ENCODE data around the gene EMP3. TPM values are rescaled to one million over a fixed set of nuclear protein-coding genes. Genes with fewer than 3 reads are reported as not detected.

Gene EMP3
- total and polyA plus RNA-seq, 2 of the 13 experiments (the other 11 are each of a cell fraction or from before 2014, with no cell fraction given) = 2.2 to 7.8 TPM

DNA sequence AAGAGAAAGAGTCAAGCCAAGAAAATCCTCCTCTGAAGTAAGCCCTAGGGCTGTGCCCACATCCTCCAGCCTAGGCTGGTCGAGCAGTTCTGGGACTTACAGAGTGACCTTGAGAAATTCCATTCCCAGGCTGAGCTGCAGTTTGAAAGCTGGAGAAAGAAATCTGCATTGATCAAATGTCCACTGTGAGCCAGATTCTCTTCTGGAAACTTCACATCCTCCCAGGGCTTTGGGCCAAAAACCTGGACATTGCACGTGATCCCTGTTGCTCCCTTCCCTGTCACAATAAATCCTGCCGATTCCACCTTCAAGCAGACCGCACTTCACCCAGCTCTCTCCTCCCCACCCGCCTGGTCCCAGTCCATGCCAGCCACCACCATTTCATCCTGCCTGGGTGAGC, 22.7 kb downstream of the EMP3 start (continued):
- TF ChIP-seq, protein P1, sequence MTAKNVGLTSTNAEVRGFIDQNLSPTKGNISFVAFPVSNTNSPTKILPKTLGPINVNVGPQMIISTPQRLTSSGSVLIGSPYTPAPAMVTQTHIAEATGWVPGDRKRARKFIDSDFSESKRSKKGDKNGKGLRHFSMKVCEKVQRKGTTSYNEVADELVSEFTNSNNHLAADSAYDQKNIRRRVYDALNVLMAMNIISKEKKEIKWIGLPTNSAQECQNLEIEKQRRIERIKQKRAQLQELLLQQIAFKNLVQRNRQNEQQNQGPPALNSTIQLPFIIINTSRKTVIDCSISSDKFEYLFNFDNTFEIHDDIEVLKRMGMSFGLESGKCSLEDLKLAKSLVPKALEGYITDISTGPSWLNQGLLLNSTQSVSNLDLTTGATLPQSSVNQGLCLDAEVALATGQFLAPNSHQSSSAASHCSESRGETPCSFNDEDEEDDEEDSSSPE (CRISPR knock-in tag; IDR thresholded peaks at IDR 0.05) = no peak
- TF ChIP-seq, protein P2, sequence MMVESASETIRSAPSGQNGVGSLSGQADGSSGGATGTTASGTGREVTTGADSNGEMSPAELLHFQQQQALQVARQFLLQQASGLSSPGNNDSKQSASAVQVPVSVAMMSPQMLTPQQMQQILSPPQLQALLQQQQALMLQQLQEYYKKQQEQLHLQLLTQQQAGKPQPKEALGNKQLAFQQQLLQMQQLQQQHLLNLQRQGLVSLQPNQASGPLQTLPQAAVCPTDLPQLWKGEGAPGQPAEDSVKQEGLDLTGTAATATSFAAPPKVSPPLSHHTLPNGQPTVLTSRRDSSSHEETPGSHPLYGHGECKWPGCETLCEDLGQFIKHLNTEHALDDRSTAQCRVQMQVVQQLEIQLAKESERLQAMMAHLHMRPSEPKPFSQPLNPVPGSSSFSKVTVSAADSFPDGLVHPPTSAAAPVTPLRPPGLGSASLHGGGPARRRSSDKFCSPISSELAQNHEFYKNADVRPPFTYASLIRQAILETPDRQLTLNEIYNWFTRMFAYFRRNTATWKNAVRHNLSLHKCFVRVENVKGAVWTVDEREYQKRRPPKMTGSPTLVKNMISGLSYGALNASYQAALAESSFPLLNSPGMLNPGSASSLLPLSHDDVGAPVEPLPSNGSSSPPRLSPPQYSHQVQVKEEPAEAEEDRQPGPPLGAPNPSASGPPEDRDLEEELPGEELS (CRISPR knock-in tag; IDR thresholded peaks at IDR 0.05) = no peak
- TF ChIP-seq ZNF749 (CRISPR knock-in tag; IDR thresholded peaks at IDR 0.05; ENCODE audit: borderline replicate concordance) (no peak), ATF7-NPFF (CRISPR knock-in tag; IDR thresholded peaks at IDR 0.05; ENCODE audit: low read depth) (no peak), ZNF670 (CRISPR knock-in tag; IDR thresholded peaks at IDR 0.05; ENCODE audit: borderline replicate concordance) (no peak), CCAR2 (optimal IDR thresholded peaks at IDR 0.05; ENCODE audit: low read depth, low read length) (no peak), ZNF788 (CRISPR knock-in tag; IDR thresholded peaks at IDR 0.05; ENCODE audit: borderline replicate concordance) (no peak), SIN3B (IDR thresholded peaks at IDR 0.05; ENCODE audit: low read length) (no peak), HDAC2 (CRISPR knock-in tag; IDR thresholded peaks at IDR 0.05) (no peak), ZBTB3 (CRISPR knock-in tag; IDR thresholded peaks at IDR 0.05; ENCODE audit: borderline replicate concordance, low read depth) (no peak), KDM6A (CRISPR knock-in tag; IDR thresholded peaks at IDR 0.05; ENCODE audit: low read depth) (no peak), MAFK (conservative IDR thresholded peaks at IDR 0.05 in 1 of 2, IDR thresholded peaks at IDR 0.05 in 1 of 2; ENCODE audit: low read length in 2 of 2) (no peak), RELA (CRISPR knock-in tag; IDR thresholded peaks at IDR 0.05) (no peak), ZNF879 (CRISPR knock-in tag; IDR thresholded peaks at IDR 0.05) (no peak)
- TF ChIP-seq, protein P3, sequence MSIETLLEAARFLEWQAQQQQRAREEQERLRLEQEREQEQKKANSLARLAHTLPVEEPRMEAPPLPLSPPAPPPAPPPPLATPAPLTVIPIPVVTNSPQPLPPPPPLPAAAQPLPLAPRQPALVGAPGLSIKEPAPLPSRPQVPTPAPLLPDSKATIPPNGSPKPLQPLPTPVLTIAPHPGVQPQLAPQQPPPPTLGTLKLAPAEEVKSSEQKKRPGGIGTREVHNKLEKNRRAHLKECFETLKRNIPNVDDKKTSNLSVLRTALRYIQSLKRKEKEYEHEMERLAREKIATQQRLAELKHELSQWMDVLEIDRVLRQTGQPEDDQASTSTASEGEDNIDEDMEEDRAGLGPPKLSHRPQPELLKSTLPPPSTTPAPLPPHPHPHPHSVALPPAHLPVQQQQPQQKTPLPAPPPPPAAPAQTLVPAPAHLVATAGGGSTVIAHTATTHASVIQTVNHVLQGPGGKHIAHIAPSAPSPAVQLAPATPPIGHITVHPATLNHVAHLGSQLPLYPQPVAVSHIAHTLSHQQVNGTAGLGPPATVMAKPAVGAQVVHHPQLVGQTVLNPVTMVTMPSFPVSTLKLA (IDR thresholded peaks at IDR 0.05) = no peak
- TF ChIP-seq, protein P4, sequence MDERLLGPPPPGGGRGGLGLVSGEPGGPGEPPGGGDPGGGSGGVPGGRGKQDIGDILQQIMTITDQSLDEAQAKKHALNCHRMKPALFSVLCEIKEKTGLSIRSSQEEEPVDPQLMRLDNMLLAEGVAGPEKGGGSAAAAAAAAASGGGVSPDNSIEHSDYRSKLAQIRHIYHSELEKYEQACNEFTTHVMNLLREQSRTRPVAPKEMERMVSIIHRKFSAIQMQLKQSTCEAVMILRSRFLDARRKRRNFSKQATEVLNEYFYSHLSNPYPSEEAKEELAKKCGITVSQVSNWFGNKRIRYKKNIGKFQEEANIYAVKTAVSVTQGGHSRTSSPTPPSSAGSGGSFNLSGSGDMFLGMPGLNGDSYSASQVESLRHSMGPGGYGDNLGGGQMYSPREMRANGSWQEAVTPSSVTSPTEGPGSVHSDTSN (CRISPR knock-in tag; IDR thresholded peaks at IDR 0.05) = no peak
- TF ChIP-seq, protein P5, sequence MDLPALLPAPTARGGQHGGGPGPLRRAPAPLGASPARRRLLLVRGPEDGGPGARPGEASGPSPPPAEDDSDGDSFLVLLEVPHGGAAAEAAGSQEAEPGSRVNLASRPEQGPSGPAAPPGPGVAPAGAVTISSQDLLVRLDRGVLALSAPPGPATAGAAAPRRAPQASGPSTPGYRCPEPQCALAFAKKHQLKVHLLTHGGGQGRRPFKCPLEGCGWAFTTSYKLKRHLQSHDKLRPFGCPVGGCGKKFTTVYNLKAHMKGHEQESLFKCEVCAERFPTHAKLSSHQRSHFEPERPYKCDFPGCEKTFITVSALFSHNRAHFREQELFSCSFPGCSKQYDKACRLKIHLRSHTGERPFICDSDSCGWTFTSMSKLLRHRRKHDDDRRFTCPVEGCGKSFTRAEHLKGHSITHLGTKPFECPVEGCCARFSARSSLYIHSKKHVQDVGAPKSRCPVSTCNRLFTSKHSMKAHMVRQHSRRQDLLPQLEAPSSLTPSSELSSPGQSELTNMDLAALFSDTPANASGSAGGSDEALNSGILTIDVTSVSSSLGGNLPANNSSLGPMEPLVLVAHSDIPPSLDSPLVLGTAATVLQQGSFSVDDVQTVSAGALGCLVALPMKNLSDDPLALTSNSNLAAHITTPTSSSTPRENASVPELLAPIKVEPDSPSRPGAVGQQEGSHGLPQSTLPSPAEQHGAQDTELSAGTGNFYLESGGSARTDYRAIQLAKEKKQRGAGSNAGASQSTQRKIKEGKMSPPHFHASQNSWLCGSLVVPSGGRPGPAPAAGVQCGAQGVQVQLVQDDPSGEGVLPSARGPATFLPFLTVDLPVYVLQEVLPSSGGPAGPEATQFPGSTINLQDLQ (CRISPR knock-in tag; IDR thresholded peaks at IDR 0.05) = no peak
- TF ChIP-seq, protein P6, sequence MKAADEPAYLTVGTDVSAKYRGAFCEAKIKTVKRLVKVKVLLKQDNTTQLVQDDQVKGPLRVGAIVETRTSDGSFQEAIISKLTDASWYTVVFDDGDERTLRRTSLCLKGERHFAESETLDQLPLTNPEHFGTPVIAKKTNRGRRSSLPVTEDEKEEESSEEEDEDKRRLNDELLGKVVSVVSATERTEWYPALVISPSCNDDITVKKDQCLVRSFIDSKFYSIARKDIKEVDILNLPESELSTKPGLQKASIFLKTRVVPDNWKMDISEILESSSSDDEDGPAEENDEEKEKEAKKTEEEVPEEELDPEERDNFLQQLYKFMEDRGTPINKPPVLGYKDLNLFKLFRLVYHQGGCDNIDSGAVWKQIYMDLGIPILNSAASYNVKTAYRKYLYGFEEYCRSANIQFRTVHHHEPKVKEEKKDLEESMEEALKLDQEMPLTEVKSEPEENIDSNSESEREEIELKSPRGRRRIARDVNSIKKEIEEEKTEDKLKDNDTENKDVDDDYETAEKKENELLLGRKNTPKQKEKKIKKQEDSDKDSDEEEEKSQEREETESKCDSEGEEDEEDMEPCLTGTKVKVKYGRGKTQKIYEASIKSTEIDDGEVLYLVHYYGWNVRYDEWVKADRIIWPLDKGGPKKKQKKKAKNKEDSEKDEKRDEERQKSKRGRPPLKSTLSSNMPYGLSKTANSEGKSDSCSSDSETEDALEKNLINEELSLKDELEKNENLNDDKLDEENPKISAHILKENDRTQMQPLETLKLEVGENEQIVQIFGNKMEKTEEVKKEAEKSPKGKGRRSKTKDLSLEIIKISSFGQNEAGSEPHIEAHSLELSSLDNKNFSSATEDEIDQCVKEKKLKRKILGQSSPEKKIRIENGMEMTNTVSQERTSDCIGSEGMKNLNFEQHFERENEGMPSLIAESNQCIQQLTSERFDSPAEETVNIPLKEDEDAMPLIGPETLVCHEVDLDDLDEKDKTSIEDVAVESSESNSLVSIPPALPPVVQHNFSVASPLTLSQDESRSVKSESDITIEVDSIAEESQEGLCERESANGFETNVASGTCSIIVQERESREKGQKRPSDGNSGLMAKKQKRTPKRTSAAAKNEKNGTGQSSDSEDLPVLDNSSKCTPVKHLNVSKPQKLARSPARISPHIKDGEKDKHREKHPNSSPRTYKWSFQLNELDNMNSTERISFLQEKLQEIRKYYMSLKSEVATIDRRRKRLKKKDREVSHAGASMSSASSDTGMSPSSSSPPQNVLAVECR (CRISPR knock-in tag; IDR thresholded peaks at IDR 0.05; ENCODE audit: borderline replicate concordance) = no peak
